NCI-H2107 treated with DMSO at 0.1 percent for 48 hours (cell line): ENCODE results near the gene C9orf50.

Source experiments
- DNase-seq: peaks from one replicate; lab custom pipeline; 2025; ENCODE audit not compliant: unreplicated experiment; lab: John Stamatoyannopoulos, UW

Gene C9orf50

DNA sequence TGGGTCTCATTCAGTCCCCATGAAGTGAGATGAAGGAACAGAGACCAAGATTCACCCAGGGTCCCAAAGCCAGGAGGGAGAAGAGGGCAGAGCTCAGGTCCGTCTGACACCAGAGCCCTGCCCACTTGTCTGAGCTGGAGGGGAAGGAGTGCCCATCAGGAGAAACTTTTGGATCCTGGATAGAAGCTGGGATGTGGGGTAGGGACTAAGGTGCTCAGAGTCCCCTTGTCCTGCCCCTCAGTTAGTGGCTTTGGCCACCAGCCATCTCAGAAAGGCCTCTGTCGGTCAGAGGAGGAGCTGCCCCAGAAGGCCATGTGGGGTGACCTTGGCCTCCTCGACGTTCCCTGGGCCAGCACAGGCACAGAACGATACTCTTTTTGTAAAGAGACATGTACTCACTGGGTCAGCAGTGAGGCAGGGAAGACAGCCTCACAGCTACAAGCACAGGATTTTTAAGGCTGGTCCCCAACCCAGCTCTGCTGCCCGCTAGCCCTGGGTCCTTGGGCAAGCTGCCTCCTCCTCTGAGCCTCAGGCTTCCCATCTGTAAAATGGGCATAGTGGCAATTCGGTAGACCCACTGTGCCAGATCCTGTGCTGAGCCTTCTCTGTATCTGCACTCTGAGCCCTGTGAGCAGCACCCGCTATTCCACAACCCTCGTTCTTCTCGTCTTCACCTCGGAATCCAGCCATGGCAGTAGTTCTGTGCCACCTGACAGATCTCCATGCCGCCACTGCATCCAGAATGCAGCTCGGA is 49.4 kb downstream of the C9orf50 start:
- no peak for DNase-seq

GRCh38 chr9:129570450-129571297 is 50.2 kb downstream of the C9orf50 start:
- DNase-seq: no peak

GRCh38 chr9:129569502-129570449 is 51.1 kb downstream of the C9orf50 start:
- DNase-seq: no peak

GRCh38 chr9:129568560-129569501 is 52.1 kb downstream of the C9orf50 start:
- no peak for DNase-seq

DNA sequence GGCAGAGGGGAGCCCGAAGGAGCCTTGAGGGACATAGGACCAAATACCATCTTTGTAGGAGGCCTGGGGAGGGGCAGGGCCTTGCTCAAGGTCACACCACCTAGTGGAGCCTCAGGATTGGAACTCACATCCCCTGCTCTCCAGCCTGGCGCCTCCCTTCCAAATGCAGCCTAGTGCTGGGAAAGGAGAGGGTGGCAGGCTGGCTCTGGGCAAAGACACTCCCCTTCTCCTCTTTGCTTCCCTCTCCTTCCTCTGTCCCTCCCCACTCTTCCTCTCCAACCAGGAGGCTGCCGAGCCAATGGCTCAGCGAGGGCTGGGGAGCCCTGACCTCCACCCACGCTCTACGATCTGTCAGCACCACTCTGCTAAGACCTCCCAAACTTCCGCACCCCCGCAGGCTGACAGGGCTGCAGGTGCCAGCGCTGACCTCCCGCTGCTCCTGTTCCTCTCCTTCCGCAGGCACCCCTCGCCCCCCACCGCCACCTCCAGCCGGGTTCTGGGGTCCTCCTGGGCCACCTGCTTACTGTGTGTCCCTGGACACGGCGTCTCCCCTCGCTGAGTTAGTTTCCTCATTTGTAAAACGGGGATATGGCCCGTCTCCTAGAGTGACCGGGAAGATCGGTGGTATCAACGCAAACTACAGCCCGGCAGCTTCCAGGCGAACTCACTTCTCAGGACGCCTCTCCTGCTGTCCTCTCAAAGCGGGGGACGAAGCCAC is 52.9 kb downstream of the C9orf50 start:
- no peak for DNase-seq

DNA sequence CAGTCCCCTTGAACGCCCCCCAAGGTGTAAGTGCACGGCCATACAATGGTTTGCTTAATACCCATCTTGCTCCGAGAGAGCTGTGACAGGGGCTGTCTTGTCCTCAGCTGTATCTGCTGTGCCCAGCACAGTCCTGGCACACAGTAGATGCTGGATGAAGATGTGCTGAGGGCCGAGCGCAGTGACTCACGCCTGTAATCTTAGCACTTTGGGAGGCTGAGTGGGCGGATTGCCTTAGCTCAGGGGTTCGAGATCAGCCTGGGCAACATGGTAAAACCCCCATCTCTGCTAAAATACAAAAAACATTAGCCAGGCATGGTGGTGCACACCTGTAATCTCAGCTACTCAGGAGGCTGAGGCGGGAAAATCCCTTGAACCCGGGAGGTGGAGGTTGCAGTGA is 53.6 kb downstream of the C9orf50 start:
- no peak for DNase-seq

DNA sequence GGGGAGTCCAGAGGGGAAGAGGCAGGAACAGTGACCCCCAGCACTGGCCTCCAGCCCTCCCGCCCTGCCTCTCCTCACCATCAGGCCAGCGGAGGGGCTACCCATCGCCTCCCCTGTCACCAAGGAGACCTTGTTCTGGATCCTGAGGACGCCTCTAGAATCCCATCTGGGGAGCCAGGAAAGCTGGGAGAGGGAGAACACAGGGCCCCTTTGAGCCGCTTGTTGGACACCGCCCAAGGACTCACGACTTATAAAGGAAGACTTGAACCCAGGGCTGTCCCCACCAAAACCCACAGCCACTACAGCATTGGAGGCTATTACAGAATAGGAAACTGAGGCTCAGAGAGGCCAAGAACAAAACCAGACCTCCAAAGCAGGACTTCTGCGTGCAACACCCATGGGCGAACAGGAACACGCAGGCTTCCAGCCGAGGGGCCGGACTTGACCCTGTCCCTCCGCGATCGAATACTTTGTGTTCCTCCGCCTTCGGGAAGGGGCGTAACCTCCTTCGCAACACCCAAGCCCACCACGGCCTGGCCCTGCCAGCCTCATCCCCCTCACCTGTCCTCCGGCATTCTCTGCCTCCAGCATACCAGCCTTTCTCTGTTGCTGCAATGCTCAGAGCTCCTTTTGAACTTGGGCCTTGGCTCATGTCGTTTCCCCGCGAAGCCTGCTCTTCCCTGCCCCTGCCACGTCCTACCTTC is 54.2 kb downstream of the C9orf50 start:
- no peak for DNase-seq

DNA sequence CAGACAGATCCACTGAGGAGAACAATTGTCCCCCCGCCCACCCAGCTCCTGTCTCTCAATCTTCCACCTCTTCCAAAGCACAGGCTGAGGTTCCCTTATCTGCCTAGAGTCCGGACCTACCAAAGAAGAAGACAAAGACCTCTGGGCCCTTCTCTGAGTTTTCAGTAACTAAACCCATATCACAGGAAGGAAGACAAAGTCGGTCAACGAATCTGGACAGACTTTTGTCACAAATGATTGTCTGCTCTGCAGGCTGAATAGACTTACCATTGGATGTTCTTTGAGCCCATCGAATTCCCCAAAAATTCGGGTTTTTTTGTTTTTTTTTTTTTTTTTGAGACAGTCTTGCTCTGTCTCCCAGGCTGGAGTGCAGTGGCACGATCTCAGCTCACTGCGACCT is 58.0 kb downstream of the C9orf50 start:
- DNase-seq: no peak

DNA sequence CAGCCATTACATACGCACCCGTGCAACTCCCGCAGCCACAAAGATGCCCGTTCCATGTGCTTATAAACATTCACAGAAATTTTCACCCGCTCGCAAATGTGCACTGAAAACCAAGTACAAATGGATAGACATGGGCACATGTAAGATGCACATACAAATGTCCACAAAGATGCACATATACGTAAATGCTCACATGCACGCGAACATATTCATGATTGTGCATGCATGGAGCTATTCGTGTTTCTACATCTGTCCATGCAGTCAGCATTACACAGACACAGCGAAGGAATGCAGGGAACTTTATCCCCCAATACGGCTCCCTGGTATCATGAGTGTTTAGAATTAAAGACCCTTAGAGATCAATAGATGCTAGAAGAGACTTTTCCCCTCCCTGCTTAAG is 58.4 kb downstream of the C9orf50 start:
- DNase-seq: no peak
